Measurements from ENCODE around the gene ACER1.
A peak's percentile ranks its signal among the peaks of the same experiment; 100 is the strongest.

ACER1 gene

DNA sequence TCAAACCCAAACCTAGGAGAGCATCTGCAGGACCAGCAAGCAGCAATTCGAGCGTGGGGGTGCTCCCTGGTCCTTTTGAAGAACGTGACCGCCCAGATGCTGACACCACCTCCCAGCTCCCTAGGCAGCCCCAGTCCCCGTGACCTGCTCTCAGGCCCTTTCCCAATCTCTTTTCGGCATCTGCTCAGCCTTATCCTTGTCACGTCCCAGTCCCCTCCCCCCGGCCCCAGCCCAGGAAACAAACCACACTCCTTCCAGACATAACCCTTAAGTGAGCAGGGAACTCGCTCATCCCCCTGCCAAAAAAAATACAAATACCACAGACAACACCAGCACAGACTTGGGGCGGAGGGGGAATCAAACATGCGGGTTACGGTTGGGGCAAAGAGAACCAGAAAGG, 57.0 kb downstream of the ACER1 start:
- TF ChIP-seq POLR2AphosphoS5 (IDR thresholded peaks at IDR 0.05; ENCODE audit: low read depth, low read length) = no peak
- TF ChIP-seq FOXP2 (optimal IDR thresholded peaks at IDR 0.05; ENCODE audit: borderline replicate concordance, extremely low read depth, extremely low read length, insufficient read depth) = no peak
- no peak for TF ChIP-seq TAF1 (IDR thresholded peaks at IDR 0.05; ENCODE audit: borderline replicate concordance, insufficient read depth, low read length)
- TF ChIP-seq SIN3A (IDR thresholded peaks at IDR 0.05; ENCODE audit: borderline replicate concordance, insufficient read depth, low read length) = no peak
- TF ChIP-seq, protein P1, sequence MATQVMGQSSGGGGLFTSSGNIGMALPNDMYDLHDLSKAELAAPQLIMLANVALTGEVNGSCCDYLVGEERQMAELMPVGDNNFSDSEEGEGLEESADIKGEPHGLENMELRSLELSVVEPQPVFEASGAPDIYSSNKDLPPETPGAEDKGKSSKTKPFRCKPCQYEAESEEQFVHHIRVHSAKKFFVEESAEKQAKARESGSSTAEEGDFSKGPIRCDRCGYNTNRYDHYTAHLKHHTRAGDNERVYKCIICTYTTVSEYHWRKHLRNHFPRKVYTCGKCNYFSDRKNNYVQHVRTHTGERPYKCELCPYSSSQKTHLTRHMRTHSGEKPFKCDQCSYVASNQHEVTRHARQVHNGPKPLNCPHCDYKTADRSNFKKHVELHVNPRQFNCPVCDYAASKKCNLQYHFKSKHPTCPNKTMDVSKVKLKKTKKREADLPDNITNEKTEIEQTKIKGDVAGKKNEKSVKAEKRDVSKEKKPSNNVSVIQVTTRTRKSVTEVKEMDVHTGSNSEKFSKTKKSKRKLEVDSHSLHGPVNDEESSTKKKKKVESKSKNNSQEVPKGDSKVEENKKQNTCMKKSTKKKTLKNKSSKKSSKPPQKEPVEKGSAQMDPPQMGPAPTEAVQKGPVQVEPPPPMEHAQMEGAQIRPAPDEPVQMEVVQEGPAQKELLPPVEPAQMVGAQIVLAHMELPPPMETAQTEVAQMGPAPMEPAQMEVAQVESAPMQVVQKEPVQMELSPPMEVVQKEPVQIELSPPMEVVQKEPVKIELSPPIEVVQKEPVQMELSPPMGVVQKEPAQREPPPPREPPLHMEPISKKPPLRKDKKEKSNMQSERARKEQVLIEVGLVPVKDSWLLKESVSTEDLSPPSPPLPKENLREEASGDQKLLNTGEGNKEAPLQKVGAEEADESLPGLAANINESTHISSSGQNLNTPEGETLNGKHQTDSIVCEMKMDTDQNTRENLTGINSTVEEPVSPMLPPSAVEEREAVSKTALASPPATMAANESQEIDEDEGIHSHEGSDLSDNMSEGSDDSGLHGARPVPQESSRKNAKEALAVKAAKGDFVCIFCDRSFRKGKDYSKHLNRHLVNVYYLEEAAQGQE (IDR thresholded peaks at IDR 0.05; ENCODE audit: insufficient read depth in 1 of 2, low read depth in 2 of 2, low read length in 2 of 2) = no peak

GRCh38 chr19:6275170-6275744, 58.2 kb downstream of the ACER1 start:
- TF ChIP-seq, protein P1 (IDR thresholded peaks at IDR 0.05; ENCODE audit: insufficient read depth in 1 of 2, low read depth in 2 of 2, low read length in 2 of 2) = no peak
- TF ChIP-seq FOXP2 (optimal IDR thresholded peaks at IDR 0.05; ENCODE audit: borderline replicate concordance, extremely low read depth, extremely low read length, insufficient read depth) (no peak), TAF1 (IDR thresholded peaks at IDR 0.05; ENCODE audit: borderline replicate concordance, insufficient read depth, low read length) (no peak), POLR2AphosphoS5 (IDR thresholded peaks at IDR 0.05; ENCODE audit: low read depth, low read length) (no peak), SIN3A (IDR thresholded peaks at IDR 0.05; ENCODE audit: borderline replicate concordance, insufficient read depth, low read length) (no peak)

- TF ChIP-seq, protein P1 (IDR thresholded peaks at IDR 0.05; ENCODE audit: insufficient read depth in 1 of 2, low read depth in 2 of 2, low read length in 2 of 2) = no peak
- TF ChIP-seq TAF1 (IDR thresholded peaks at IDR 0.05; ENCODE audit: borderline replicate concordance, insufficient read depth, low read length) (no peak), POLR2AphosphoS5 (IDR thresholded peaks at IDR 0.05; ENCODE audit: low read depth, low read length) (no peak), SIN3A (IDR thresholded peaks at IDR 0.05; ENCODE audit: borderline replicate concordance, insufficient read depth, low read length) (no peak), FOXP2 (optimal IDR thresholded peaks at IDR 0.05; ENCODE audit: borderline replicate concordance, extremely low read depth, extremely low read length, insufficient read depth) (no peak)
Observed at GRCh38 chr19:6274756-6275155, 58.7 kb downstream of the ACER1 start.

DNA sequence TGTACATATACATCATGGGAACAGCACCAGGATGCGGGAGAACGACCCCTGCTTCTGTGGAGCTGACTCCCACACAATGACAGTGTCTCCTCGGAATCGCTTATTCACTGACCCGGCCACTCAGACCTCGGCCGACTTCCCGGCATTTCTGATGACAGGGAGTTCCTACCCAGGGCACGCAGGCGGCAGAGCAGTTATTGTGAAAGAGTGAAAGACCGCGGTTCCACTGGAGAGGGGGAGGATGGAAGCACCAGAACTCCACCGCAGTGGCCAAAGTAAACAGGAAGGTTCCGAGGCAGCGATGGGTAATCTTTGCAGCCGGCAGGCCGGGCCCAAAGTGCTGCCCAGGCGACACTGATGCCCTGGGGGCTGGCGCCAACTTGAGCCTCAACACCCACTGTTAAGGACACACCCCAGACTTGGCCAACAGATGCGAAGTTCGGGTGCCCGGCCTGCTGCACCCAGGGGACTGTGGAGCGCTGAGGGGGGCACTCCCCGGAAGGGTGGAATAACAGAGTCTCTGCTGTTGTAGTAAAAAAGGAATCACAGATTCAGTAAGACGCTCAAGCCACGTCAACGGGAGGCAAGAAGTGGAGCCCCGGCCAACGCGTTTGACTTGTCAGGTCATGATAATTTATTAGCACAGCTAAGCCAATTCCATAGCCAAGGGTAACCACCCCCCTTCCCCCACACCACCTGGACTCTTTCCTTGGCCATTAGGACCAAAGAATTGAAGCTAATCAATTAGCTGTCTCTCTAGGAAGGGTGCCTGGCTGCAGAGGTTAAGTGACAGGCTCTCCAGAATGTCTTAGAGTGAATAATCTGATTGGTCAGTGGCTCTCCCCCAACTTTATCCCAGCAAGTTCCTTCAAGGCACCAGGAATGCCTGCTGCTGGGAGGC, 59.5 kb downstream of the ACER1 start:
- TF ChIP-seq FOXP2 (optimal IDR thresholded peaks at IDR 0.05; ENCODE audit: borderline replicate concordance, extremely low read depth, extremely low read length, insufficient read depth) = peak; percentile 95
- peak; percentile 33; the same call in 1 of the 2 replicates for TF ChIP-seq POLR2AphosphoS5 (IDR thresholded peaks at IDR 0.05; ENCODE audit: low read depth, low read length)
- TF ChIP-seq TAF1 (IDR thresholded peaks at IDR 0.05; ENCODE audit: borderline replicate concordance, insufficient read depth, low read length) = peak; percentile 48; the same call in 1 of the 2 replicates
- TF ChIP-seq, protein P1 (IDR thresholded peaks at IDR 0.05; ENCODE audit: insufficient read depth in 1 of 2, low read depth in 2 of 2, low read length in 2 of 2) = peak in 1 of 2 experiments; percentile 58; a peak in 1 of 4 replicates
- peak; percentile 88; the same call in 1 of the 2 replicates for TF ChIP-seq SIN3A (IDR thresholded peaks at IDR 0.05; ENCODE audit: borderline replicate concordance, insufficient read depth, low read length)
